NCI-H146 (cell line): ENCODE measurements around the gene ABHD12.
A peak's percentile ranks its signal among the peaks of the same experiment; 100 is the strongest.

ENCODE experiments used
- DNase-seq: peaks from one replicate; lab custom pipeline; 2025; lab: John Stamatoyannopoulos, UW

ABHD12 gene

DNA sequence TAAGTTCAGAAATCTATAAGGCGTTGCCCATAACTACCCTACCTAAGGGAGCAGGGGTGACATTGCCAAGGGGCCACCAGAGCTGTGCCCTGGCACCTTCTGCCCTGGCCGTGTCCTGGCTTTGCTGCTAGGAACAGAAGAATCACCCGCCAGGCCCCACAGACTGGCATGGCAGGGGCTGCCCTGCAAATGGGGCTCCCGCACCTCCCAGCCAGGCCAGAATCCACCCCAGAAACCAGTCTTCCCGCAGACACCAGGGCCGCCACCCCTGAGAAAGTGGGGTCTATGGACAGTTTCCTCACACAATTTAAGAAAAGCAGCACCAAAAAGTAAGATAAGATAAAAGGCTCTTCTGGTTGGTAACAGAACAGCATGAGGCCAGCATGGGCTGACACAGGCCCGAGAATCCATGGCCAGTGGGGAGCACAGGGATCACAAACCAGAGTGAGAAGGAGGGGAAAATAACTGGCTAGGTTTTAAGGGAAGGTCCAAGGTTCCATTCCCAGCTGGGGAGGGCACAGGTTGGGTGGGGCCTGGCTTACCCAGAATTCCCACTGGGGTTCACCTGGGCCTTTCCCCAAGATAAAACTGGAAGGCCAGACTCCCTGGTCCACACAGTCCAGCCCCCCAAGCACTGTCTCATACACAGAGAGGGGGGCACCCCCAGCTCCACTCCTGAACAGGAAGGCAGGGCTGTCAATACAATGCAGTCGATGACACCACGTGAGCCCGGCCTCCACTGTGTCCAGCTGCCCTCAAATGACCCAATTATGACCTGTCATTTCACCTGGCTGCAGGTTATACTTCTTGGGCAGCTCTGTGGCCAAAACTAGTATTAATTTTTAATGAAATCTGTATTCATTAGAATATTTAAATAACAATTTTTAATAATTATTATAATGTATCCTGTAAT lies 83.4 kb downstream of the ABHD12 start:
- DNase-seq = no peak

DNA sequence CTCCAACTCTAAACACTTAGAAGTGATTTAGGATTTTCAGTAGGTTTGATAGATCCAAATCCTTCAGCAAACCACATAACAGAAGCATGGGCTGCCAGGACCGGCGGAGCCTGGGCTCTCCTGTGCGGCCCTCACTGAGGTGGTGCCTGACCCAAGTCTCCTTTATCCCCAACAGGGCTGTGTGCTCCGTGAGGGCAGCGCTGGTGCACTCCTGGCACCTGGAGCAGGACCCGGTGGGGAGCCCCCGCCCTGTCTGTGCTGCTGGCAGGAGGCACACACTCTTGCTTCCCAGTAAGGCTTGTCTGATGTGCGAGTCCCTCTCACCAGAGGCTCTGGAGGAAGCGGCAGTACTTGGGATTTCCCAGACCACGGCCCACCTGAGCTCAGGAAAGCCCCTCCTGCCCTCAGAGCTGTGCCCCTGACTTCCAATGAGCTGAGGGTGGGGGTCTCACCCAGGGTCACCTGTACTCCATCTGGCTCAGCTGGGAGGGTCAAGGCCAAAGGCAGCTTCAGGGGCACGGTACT lies 86.5 kb downstream of the ABHD12 start:
- no peak for DNase-seq

DNA sequence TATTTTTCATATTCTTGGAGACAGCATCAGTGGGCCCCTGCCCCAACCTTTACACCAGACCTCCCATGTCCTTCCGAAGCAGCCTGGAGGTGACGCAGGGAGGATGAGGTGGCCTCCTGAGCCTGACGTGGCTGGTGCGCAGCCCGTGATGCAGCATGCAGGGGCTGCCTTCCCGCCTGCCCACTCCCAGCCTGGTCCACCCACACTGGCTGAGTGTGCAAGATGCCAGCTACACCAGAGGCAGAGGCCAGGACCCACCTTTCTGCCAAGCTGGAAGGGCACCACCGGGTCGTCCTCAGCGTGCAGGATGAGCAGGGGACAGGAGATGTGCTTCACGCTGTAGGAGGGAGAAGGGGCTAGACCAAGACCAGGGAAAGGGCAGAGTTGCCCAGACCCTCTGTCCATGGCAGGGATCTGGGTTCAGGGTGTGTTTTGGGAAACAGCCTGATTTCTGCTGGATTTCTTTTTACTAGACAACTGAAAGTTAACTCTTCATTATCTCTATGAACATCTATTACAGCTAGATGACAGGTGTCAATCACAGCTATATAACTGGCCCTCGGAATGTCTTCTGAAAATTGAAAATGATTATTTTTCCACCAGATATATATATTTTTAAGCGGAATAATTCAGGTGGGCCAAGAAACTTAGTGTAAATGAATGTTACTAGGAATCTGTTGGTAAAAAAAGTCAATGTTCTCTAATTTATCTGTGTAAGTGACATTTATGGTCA lies 87.2 kb downstream of the ABHD12 start:
- no peak for DNase-seq

DNA sequence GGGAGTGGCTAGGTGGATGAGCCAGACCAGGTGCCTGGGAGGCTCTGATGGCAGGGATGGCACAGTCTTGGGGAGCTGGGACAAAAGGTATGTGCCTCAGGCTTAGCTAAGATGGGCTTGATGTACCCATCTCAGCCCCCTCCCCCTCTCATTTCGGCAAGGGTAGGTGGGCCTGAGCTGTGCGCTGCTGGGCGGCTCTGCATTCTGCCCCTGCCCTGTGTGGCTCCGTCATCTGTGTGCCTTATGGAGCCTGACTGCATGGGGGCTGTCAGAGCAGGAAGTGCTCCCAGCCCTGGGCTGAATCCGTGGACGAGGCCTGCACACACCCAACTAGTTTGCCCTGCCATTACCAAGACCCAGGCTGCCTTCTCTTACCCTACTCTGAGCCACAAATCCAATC lies 88.0 kb downstream of the ABHD12 start:
- DNase-seq = no peak

DNA sequence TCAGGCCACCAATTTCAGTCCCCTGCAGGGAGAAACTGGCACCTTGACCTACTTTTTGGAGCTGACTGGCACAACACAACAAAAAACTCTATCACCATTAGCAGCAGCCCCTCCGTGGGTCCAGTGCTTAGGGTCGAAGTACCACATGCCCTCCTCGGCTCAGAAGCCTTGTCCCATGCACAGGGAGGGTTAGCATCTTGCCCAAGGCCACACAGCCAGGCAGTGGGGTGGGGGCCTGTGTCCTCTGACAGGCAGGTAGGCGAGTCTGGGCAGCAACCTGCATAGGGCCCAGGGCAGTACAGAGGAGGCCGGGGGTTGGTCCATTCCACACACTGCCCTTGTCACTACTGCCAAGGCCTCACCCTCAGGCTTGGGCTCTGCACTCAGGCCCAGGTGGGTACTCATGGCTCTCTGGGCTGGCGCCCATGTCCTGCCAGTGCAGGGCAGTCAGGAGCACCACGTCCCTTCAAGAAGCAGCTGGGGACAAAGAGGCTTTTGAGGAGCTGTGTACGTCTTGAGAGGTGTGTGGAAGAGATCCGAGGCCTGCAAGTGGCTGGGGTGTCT lies 89.2 kb downstream of the ABHD12 start:
- DNase-seq = no peak

DNA sequence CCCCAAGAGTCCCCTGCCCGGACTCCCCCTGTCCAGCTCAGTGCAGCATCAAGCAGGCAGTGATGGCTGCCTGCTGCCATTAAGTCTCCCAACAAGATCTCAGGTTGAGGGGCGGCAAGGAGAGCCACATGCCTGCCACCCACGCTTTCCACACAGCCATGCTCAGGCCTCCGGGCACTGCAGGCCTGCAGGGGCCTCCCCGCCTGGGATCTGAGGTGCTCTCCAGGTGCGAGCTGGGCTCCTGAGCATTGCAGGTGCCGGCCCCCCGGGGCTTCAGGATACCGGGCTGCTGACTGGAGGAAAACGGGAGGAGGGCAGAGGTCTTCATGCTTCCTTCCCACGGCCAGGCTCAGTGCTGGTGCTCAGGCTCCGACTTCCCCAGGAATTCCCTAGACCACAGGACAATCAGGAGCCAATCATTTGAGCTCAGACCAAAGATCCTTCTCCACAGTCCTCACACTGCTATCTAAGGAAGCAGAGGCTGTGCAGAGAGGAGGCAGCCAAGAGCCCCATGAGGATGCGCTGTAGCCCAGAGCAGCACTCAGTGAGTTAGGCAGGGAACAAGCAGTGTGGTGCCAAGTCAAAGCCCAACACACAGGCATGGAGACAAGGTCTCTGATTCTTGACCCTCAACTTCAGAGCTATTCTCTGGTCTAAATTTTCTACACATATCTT lies 90.0 kb downstream of the ABHD12 start:
- DNase-seq = peak; percentile 76

DNA sequence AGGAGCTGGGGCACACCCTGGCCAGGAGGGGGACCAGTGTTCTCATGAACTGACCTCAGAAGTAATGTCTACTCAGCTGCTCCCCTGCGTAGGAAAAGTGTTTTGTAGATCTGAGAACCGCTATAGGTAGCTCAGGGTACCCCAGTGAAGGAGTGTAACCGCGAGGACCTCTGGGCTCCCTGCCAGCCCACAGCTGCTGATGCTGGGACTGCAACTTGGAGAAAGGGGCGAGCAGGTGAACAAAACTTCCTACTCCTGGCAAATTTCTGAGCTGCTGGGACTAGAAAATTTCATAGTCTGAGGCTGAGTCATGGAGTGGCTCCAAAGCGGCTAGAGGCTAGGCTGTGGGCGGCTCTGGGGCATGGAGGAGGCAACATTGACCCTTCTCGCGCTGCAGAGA lies 90.8 kb downstream of the ABHD12 start:
- DNase-seq = no peak

DNA sequence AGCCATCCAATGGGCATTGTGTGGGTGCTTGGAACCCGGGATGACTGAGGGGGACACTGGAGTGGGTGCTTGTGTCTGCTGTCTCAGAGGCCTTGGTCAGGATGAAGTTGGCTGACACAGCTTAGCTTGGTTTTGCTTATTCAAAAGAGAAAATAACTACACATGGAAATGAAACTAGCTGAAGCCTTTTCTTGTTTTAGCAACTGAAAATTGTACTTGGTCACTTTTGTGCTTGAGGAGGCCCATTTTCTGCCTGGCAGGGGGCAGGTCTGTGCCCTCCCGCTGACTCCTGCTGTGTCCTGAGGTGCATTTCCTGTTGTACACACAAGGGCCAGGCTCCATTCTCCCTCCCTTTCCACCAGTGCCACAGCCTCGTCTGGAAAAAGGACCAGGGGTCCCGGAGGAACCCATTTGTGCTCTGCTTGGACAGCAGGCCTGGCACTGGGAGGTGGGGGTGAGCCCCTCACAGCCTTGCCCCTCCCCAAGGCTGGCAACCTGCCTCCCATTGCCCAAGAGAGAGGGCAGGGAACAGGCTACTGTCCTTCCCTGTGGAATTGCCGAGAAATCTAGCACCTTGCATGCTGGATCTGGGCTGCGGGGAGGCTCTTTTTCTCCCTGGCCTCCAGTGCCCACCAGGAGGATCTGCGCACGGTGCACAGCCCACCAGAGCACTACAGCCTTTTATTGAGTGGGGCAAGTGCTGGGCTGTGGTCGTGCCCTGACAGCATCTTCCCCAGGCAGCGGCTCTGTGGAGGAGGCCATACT lies 93.3 kb downstream of the ABHD12 start:
- peak; percentile 76 for DNase-seq

DNA sequence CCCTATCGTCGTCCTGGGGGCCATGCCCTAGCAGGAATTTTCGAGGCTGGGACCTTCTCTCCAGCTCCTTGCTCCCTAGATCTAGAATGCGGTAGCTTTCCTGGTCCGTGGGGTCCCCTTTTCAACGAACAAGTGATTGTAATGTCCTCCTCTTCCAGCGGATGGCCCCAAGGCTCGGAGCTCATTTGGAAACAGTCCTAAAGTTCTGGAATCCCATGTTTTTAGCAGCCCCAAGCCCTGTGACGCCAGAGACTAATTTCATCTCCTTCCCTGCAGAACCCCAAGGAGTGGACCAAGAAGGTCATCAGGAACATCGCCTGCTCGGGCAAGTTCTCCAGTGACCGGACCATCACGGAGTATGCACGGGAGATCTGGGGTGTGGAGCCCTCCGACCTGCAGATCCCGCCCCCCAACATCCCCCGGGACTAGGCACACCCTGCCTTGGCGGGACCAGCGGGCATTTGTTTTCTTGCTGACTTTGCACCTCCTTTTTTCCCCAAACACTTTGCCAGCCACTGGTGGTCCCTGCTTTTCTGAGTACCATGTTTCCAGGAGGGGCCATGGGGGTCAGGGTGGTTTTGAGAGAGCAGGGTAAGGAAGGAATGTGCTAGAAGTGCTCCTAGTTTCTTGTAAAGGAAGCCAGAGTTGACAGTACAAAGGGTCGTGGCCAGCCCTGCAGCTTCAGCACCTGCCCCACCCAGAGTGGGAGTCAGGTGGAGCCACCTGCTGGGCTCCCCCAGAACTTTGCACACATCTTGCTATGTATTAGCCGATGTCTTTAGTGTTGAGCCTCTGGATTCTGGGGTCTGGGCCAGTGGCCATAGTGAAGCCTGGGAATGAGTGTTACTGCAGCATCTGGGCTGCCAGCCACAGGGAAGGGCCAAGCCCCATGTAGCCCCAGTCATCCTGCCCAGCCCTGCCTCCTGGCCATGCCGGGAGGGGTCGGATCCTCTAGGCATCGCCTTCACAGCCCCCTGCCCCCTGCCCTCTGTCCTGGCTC lies 94.2 kb downstream of the ABHD12 start:
- peak; percentile 44 for DNase-seq

DNA sequence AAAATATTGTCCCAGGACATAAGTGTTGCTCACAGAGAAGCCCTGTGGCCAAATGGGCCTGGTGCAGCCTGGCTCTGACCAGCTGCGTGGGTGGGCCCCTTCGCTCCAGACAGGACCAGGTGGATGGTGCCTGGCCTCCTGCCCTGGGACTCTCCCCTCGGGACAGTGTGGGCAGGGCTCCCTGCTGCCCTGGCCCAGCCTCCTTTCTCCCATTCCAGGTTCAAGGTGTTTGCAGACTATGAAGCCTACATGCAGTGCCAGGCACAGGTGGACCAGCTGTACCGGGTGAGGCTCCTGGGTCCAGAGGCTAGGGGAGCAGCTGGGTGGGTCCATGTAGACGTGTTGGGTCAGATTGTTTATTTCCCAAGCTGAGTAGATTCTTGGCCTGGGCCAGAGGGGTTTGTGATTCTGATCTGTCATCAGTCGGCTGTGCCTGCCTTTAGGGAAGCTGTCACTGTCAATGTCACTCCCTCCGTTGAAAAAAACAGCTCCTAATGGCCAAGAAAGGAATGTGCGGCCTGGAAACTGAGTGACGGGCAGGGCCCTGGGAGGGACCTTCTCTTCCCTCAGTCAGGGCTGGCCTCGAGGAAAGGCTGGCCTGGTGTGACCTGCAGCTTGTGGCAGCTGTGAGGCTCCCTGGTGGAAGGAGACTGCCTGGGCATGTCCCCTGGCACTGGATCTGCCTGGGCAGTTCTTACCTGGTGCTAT lies 95.1 kb downstream of the ABHD12 start:
- no peak for DNase-seq

DNA sequence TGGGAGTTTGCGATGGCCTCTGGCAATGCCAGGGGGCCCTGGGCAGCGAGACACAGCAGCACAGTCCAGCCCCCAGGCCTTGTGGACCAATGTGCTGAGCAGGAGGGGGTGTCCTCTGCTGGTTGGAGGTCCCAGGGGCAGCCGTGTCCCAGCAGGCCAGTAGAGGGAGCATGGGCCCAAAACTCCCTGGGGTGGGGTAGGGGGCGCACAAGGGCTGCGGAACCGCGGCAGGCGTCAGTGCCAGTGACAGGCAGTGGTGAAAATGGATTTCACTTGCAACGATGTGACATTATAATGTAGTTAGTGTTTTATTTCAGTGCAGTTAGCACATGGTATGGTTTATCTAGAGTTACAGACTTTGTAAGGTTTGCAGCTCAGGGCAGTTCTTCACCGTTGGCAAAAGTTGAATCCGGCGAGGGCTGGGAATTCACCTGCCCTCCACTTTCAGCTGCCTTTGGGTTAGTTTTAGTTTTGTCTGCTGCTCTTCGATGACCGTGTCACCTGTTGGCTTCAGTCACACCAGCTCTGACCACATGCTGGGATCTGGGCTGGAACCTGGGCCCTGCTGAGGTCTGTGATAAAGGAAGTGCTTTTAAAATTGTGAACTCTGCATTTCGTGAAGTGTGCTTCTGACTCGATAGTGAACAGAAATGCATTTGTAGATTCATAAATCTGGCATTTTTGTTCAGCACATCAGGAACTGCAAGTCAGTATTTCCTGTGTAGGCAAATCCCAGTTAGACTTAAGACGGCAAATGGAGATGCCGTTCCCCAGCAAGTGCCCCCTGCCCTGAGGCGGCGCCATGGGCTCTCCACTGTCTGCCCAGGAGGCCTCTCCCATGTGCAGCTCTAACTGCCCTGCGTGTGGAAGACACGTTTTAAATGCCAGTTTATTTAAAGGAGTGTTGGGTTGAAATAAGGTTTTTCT lies 95.9 kb downstream of the ABHD12 start:
- peak; percentile 29 for DNase-seq

DNA sequence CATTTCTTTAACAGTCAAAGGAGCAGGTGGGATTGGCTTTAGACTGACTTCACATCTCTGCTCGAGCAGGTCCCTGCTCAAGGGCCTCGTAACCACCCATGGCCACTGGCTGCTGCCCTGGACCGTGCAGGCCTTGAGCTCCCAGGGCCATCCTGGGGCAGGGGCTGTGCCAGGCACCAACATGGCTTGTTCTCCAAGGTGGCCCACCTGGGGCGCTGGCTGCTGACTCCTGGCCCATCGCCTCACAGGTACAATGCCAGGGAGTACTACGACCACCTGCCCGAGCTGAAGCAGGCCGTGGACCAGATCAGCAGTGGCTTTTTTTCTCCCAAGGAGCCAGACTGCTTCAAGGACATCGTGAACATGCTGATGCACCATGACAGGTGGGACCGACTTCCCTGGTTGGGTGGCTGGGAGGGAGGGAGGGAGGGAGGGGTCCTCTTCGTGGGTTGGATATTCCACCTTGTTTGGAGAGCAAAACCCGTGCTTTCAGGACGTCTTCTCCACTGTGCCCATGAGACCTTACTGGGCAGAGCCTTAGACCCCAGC lies 96.7 kb downstream of the ABHD12 start:
- DNase-seq = no peak

DNA sequence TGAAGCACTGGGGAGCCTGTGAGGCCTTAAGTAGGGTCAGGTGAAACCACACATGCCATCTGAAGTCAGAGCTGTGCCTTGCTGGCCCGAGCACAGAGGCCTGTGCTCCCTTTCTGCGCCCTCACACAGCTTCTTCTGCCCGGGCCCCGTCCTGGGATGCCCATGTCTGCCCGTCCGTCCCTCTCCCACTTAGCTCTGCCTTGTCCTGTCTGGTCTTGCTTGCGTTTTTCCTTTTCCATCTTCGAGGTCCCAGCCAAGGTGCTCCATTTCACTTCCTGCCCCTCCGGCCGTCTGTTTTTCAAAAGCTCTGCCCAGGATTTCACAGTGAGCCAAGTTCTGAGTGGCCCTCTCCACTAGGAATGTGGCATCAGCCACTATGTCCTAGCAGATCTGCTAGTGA lies 97.1 kb downstream of the ABHD12 start:
- DNase-seq = no peak

DNA sequence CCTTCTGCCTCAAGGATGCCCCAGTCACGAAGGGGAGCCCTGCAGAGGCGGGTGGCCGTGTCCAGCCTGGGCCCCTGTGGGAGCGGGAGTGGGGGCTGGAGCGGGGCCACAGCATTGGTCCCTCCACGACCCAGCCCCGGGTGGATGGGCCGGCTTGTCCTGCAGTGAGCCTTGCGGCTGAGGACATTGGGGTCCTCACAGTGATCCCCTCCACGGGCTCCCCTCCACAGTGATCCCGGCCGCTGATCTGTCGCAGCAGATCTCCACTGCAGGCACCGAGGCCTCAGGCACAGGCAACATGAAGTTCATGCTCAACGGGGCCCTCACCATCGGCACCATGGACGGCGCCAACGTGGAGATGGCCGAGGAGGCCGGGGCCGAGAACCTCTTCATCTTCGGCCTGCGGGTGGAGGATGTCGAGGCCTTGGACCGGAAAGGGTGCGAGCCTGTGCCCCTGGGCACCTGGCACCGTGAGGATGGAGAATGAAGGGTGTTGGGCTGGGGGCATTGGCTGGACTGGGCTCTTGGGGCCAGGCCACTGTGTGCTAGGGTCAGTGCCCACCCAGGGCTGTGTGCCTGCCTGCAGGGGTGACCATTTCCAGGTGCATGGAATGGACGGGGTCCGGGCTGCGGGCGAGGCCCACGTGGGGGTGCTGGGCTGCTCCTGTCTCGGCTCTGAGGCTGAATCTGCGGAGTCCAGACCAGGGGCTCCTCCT lies 98.3 kb downstream of the ABHD12 start:
- DNase-seq = no peak

DNA sequence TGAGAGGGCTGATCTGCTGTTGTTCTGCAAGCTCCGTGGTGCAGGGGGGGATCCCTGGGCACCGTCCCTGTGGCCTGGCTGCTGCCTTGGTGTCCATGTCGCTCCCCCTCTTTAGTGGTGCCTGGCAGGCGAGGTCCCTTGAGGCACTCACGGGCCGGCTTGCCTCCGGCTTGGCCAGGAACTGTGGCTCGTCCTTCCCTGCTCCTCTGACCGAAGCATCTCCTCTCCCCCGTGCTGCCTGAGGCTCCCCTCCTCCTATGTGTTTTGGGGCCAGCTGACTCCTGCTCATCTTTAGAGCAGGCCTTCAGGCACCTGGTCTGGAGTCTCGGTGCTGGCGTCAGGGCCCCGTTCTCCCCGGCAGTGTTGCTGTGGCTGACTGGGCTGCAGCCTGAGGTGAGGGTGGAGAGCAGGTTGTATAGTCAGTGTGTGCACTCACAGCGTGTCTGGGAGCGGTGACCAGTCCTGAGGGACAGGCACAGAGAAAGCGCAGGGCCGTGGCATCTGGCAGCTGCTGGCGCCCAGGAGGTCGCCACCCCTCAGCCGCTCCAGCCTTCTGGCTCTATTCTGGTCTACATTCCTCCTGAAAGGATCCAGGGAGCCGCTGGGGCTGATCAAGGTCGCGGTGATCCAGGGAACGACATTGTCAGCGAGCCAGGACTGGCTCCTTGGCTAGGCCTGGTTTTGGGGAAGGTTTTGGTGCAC lies 99.1 kb downstream of the ABHD12 start:
- DNase-seq = no peak

DNA sequence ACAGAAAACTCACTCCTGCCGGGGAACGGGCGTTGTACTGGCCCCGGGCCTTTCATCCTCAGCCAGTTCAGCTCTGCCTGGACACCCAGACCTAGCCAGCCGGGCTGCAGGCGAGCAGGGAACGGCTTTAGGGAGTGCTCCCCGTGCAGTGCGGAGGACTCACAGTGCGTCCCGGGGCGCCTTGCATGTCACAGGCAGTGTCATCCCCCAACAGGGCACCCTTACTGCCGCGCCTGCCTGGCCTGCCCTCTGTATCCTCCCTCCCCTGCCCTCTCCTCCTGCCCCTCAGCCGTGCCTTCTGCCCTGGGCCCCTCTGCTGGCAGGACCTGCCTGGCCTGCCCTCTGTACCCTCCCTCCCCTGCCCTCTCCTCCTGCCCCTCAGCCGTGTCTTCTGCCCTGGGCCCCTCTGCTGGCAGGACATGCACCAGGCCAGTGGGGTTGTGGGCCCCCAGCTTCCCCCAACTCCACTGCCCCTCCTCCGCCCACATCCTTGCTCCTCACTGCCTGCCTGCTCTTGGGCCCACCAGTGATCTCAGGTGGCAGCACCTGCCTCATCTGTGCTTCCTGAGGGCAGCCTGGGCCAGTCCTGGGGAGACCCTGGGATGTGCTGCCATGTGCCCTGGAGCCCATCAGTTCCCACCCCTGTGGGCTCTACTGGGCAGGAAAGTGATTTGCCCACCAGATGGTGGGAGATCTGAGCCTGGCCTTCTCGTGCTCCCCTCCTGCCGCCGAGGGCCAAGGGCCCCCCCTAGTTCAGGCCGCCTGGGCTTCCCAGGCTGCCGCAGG lies 99.8 kb downstream of the ABHD12 start:
- no peak for DNase-seq
